H9 (cell line): Measurements from ENCODE around the gene ARFGAP2. TPM values are rescaled to one million over a fixed set of nuclear protein-coding genes. Genes with fewer than 3 reads are reported as not detected.
A peak's percentile ranks its signal among the peaks of the same experiment; 100 is the strongest.

ENCODE experiments used
- DNase-seq: peaks from one replicate; pipeline ENCODE4 v3.0.0-alpha.2; 2017
- H2AFZ ChIP-seq: one replicate; pipeline ENCODE4 v1.6.1; 2013; ENCODE audit warnings: mild to moderate bottlenecking, low read length, control low read depth, moderate library complexity
- H2AK5ac ChIP-seq: 2 replicates; pipeline ENCODE4 v1.6.1; 2013; ENCODE audit warnings: low read length, control low read depth, mixed read lengths; ENCODE audit not compliant: insufficient read length
- H2BK120ac ChIP-seq: one replicate; pipeline ENCODE4 v1.6.1; 2013; ENCODE audit warnings: low read depth, mild to moderate bottlenecking, low read length, control low read depth, inconsistent platforms; ENCODE audit not compliant: poor library complexity, severe bottlenecking
- H2BK12ac ChIP-seq: 2 replicates; pipeline ENCODE4 v1.6.1; 2013; ENCODE audit warnings: low read length, control low read depth, mixed read lengths, low read depth; ENCODE audit not compliant: insufficient read length
- H2BK15ac ChIP-seq: 2 replicates; pipeline ENCODE4 v1.6.1; 2013; ENCODE audit warnings: low read depth, low read length, control low read depth
- H2BK20ac ChIP-seq: one replicate; pipeline ENCODE4 v1.6.1; 2013; ENCODE audit warnings: low read depth, mild to moderate bottlenecking, low read length, control low read depth, inconsistent platforms; ENCODE audit not compliant: poor library complexity, severe bottlenecking
- H2BK5ac ChIP-seq: 2 replicates; pipeline ENCODE4 v1.6.1; 2013; ENCODE audit warnings: low read length, control low read depth, mixed read lengths; ENCODE audit not compliant: insufficient read length
- H3K14ac ChIP-seq: 2 replicates; pipeline ENCODE4 v1.6.1; 2013; ENCODE audit warnings: low read length, control low read depth; ENCODE audit not compliant: insufficient read depth
- H3K18ac ChIP-seq: 2 replicates; pipeline ENCODE4 v1.6.1; 2013; ENCODE audit warnings: low read depth, mild to moderate bottlenecking, mixed read lengths, low read length, control low read depth; ENCODE audit not compliant: insufficient read length
- H3K23ac ChIP-seq: 2 replicates; pipeline ENCODE4 v1.6.1; 2013; ENCODE audit warnings: low read length, control low read depth, mixed read lengths, low read depth; ENCODE audit not compliant: insufficient read length
- H3K23me2 ChIP-seq: 2 replicates; pipeline ENCODE4 v1.6.1; 2013; ENCODE audit warnings: low read depth, mild to moderate bottlenecking, mixed read lengths, low read length, control low read depth; ENCODE audit not compliant: insufficient read length, poor library complexity, severe bottlenecking
- H3K27ac ChIP-seq: 2 replicates; pipeline ENCODE4 v1.5.1; 2013; ENCODE audit warnings: low read length, control low read depth, mixed read lengths, low read depth; ENCODE audit not compliant: insufficient read length
- H3K27me3 ChIP-seq: 2 replicates; pipeline ENCODE4 v1.6.1; 2013; ENCODE audit warnings: low read length, control low read depth, inconsistent platforms; ENCODE audit not compliant: insufficient read depth
- H3K4ac ChIP-seq: 2 replicates; pipeline ENCODE4 v1.6.1; 2013; ENCODE audit warnings: low read depth, mild to moderate bottlenecking, control low read depth, inconsistent platforms, low read length, moderate library complexity
- H3K4me1 ChIP-seq: 2 replicates; pipeline ENCODE4 v1.6.1; 2013; ENCODE audit warnings: low read length, control low read depth, inconsistent platforms; ENCODE audit not compliant: insufficient read depth
- H3K4me2 ChIP-seq: 2 replicates; pipeline ENCODE4 v1.6.1; 2013; ENCODE audit warnings: low read length, control low read depth, mixed read lengths; ENCODE audit not compliant: insufficient read length, insufficient read depth
- H3K56ac ChIP-seq: 2 replicates; pipeline ENCODE4 v1.6.1; 2013; ENCODE audit warnings: low read depth, mild to moderate bottlenecking, mixed read lengths, low read length, control low read depth; ENCODE audit not compliant: insufficient read length
- H3K79me1 ChIP-seq: 2 replicates; pipeline ENCODE4 v1.6.1; 2013; ENCODE audit warnings: low read depth, mild to moderate bottlenecking, moderate library complexity, low read length, control low read depth, inconsistent platforms; ENCODE audit not compliant: insufficient read depth, poor library complexity, severe bottlenecking
- H3K79me2 ChIP-seq: 2 replicates; pipeline ENCODE4 v1.6.1; 2013; ENCODE audit warnings: low read length, control low read depth, inconsistent platforms; ENCODE audit not compliant: insufficient read depth
- H3K9ac ChIP-seq: 2 replicates; pipeline ENCODE4 v1.6.1; 2013; ENCODE audit warnings: low read length, control low read depth, mixed read lengths; ENCODE audit not compliant: insufficient read length; ENCODE audit errors: extremely low read depth
- H3K9me3 ChIP-seq: one replicate; pipeline ENCODE4 v1.6.1; 2013; ENCODE audit warnings: low read depth, low read length, inconsistent platforms; ENCODE audit not compliant: control insufficient read depth
- H3T11ph ChIP-seq: one replicate; pipeline ENCODE4 v1.6.1; 2013; ENCODE audit warnings: mild to moderate bottlenecking, low read length, control low read depth, inconsistent platforms
- H4K20me1 ChIP-seq: one replicate; pipeline ENCODE4 v1.6.1; 2013; ENCODE audit not compliant: control insufficient read depth, insufficient read length, insufficient read depth
- H4K5ac ChIP-seq: 2 replicates; pipeline ENCODE4 v1.6.1; 2013; ENCODE audit warnings: low read depth, mild to moderate bottlenecking, mixed read lengths, low read length, control low read depth; ENCODE audit not compliant: insufficient read length
- H4K8ac ChIP-seq: replicated peaks from 2 replicates; pipeline ENCODE4 v1.6.1; 2013; ENCODE audit warnings: low read length, control low read depth, mixed read lengths, low read depth; ENCODE audit not compliant: insufficient read length
- H4K91ac ChIP-seq: 2 replicates; pipeline ENCODE4 v1.6.1; 2013; ENCODE audit warnings: low read depth, mild to moderate bottlenecking, moderate library complexity, mixed read lengths, low read length, control low read depth; ENCODE audit not compliant: insufficient read length
- H3K27ac Mint-ChIP-seq, 3 experiments: 2 replicates in 2 of 3; 3 replicates in 1 of 3; pipeline ENCODE4 v1.8.0; 2020 to 2021; ENCODE audit warnings: mixed read lengths in 3 of 3, mild to moderate bottlenecking in 1 of 3, moderate library complexity in 1 of 3
- H3K27me3 Mint-ChIP-seq: 2 replicates; pipeline ENCODE4 v1.8.0; 2021; ENCODE audit warnings: low read depth, mild to moderate bottlenecking, moderate library complexity, mixed read lengths
- H3K36me3 Mint-ChIP-seq, 3 experiments: 2 replicates in 2 of 3; 3 replicates in 1 of 3; pipeline ENCODE4 v1.8.0; 2020 to 2021; ENCODE audit warnings: low read depth in 3 of 3, mixed read lengths in 3 of 3; ENCODE audit not compliant: insufficient read depth in 1 of 3
- H3K4me1 Mint-ChIP-seq, 2 experiments: 2 replicates each; pipeline ENCODE4 v1.8.0; 2020; ENCODE audit warnings: mixed read lengths in 2 of 2
- H3K4me3 Mint-ChIP-seq, 2 experiments: 2 replicates in 1 of 2; 3 replicates in 1 of 2; pipeline ENCODE4 v1.8.0; 2020 to 2021; ENCODE audit warnings: mild to moderate bottlenecking in 2 of 2, mixed read lengths in 2 of 2, moderate library complexity in 1 of 2
- H3K9me3 Mint-ChIP-seq, 2 experiments: 2 replicates in 1 of 2; 3 replicates in 1 of 2; pipeline ENCODE4 v1.8.0; 2020; ENCODE audit warnings: mild to moderate bottlenecking in 2 of 2, mixed read lengths in 2 of 2, moderate library complexity in 1 of 2
- CTCF ChIP-seq: fragments of 200-600 bp; sonication (generic); conservative IDR thresholded peaks from 3 replicates; pipeline ENCODE4 v1.8.0; 2021; ENCODE audit warnings: antibody characterized with exemption, mild to moderate bottlenecking
- WGBS: extraction: QIAGEN DNeasy Blood & Tissue Kit; methylation state at CpG from one replicate; pipeline ENCODE4 v1.1.7; 2013; ENCODE audit warnings: missing lambda C conversion rate, low lambda C conversion rate, mixed read lengths; ENCODE audit not compliant: insufficient read length; ENCODE audit errors: extremely low coverage; 5-methylcytosine and 5-hydroxymethylcytosine counted together
- total RNA-seq: library from RNA; stranded (reverse); gene quantifications from 2 replicates; pipeline ENCODE4 v1.2.1, GENCODE V29; 2021

Gene ARFGAP2
- total RNA-seq, 1 experiment from 2014 or later, result 72.3 TPM

GRCh38 chr11:47143322-47143721, 33.4 kb downstream of the ARFGAP2 start:
- Histone ChIP-seq H3K56ac (no peak overlapping the region), H3T11ph (no peak overlapping the region), H3K27me3 (no peaks in the 10 kb centered on the region), H3K79me2 (no peaks in the 10 kb centered on the region), H4K91ac (no peak overlapping the region), H3K4me1 (no peaks in the 10 kb centered on the region), H3K4me2 (no peak overlapping the region), H3K79me1 (no peaks in the 10 kb centered on the region), H3K18ac (no peak overlapping the region), H3K23me2 (no peaks in the 10 kb centered on the region), H2AK5ac (no peak overlapping the region), H4K20me1 (no peaks in the 10 kb centered on the region), H3K4ac (no peak overlapping the region), H3K27ac (no peak overlapping the region), H3K23ac (no peak overlapping the region), H4K5ac (no peak overlapping the region), H3K9ac (no peak overlapping the region), H3K9me3 (no peaks in the 10 kb centered on the region), H3K14ac (no peak overlapping the region; the same call in 1 of the 2 replicates), H4K8ac (no peak overlapping the region), H2BK12ac (no peak overlapping the region), H2BK5ac (no peak overlapping the region), H2AFZ (no peak overlapping the region), H2BK20ac (no peak overlapping the region), H2BK15ac (no peak overlapping the region), H2BK120ac (no peak overlapping the region)
- TF ChIP-seq CTCF, result no peak
- Mint-ChIP-seq H3K36me3 (peaks cover 0 to 3% (median 0%) of the 10 kb centered on the region in 3 experiments; a peak in 2 of 7 replicates), H3K27ac (peak overlapping the region in 1 of 3 experiments; percentile 44; a peak in 1 of 7 replicates), H3K9me3 (no peaks in the 10 kb centered on the region), H3K4me3 (no peak overlapping the region), H3K27me3 (no peaks in the 10 kb centered on the region), H3K4me1 (peaks cover 10 to 14% of the 10 kb centered on the region in 2 experiments)
- no CpG with 5 or more reads among the region's 3 CpGs for WGBS
- no peak for DNase-seq
